ENCODE data around the gene TMEM272.

The TMEM272 gene

DNA sequence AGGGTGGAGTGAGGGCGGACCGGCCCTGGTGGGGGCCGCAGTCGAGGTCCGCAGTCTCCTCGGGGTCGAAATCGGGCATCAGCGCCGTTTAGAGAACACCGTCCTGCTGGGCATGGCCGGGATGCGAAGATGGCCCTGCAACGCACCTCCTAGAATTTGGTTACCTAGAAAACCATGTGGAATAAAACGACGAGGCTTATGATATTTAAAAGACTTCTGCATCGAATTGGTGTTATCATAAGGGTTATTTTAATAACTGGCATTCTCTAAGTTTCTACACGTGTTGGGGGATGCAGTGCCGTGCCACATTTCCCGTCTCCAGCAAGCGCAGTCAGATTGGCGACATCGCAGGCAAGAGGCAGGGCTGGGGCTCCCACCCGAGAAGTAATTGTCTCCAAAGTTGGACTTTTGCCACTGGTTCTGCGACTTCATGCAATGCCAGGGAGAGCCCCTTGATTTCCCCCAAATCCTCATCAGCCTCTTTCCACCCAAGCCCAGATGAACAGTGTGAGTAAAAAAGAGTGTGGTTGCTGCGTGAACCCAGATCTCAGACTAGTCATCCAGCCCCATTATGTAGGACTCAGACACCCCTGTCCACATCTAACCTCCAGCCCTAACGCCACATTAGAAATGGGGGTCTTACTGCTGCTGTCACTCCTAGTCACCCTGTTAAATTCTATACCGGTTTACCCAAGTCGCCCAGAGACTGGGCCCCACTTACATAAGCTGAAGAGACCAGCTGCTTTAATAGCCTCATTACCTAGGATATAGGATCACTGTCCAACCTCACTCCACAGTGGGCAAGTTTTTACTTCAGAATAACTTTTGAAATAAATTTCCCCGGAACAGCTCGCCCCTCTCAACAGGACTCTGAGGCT lies 40.4 kb downstream of the TMEM272 start:
- DNase-seq (ENCODE audit: low spot score): peak; percentile 37

DNA sequence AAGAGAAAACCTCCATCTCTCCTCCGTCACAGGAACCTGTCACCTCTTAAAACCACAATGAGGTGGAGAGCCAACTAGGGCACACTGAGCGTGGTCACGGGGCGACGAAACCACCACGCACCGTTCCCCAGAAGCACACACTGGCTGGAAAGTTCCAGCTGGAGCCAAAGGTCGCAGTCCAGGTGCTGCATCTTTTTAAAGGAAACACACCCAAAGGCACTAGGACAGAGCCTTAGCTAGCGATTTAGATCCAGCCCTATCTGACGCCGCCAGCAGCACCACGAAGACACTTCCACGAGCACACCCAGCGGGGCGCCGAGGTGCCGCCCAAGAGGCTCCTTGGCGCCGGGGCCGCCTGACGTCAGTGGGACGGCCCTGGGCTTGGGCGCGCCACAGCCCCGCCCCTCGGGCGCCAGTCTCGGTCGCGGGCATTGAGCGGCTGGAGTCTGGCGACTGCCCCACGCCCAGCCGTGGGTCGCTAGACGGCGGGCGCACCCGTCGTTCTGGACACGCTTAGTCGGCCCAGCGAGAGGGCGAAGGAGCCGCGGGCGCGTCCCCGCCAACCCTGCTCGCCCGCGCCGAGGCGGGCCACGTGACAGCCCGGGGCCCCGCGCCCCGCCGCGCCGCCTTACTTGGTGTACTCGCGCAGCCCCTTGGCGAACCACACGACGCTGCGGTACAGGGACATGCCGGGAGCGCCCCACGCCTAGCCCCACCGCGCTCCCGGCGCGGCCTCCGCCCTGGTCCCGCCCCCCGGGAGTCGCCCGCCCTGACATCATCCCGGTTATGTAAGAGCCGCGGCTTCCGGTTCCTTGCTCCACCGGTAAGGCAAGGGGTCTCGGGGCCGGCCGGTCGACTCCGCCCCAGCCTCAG lies 41.3 kb downstream of the TMEM272 start, which contains the start of gene DHRS12:
DHRS12 (minus strand) TSS at position 742 of the 873 bp plus-strand sequence. CDS start 4,504 bp downstream, outside the sequence.
- peak; percentile 87 for DNase-seq (ENCODE audit: low spot score)

DNA sequence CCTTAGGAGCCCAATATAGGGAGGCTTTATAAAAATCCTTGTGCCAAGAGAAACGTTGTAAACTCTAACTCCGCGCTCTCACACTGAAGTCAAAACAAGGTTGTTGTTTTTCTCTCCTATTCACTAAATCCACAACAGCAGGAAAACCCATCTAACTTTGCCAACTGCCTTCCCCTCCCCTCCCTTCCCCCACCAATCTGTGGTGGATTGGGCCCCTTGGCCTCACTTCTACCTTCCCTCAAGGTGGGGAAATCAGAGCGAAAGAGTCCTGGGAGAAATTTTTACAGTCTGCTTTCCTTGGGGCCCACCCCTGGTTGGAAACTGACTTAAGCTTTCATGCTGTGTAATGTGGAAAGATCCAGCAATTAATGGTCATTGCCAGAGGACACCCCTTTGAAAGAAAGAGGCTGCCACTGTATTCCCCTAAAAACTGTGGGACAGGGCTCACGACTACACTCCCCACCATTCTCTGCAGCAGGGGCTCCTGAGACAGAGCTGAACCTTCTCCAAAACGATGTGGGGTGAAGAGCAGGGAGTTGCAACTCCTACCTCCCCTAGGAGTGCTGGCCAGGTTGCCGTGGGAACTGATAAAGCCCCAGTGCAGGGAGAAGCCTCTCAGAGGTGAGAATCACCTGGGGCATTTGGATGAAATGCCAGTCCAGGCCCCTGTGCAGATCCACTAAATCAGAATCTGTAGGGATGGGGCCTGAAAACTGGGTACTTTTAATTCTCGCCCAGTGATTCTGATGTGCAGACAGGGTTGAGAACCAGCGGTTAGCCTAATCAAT lies 42.2 kb downstream of the TMEM272 start:
- DNase-seq (ENCODE audit: low spot score): no peak

DNA sequence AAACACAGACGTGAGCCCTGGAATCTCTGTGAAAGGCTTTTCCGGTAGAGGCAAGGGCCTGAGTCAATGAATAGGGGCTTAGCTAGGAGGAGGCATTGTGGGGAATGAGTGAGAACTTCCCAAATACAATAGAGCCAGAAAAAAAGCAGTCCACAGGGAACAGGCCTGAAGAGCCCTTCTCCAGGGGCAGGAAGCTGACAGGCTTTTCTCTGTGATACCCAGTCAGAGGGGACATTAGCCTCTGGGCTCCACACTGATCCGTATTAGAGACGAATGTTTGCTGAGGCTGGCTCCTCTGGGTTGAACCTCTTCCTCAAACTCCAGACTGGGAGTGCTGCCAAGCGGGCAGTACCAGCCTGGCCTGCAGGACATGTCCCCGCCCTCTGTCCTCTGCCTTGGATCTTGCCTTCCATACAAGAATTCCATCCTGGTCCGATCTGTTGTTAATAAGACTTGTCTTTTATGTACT lies 43.3 kb downstream of the TMEM272 start:
- no peak for DNase-seq (ENCODE audit: low spot score)

DNA sequence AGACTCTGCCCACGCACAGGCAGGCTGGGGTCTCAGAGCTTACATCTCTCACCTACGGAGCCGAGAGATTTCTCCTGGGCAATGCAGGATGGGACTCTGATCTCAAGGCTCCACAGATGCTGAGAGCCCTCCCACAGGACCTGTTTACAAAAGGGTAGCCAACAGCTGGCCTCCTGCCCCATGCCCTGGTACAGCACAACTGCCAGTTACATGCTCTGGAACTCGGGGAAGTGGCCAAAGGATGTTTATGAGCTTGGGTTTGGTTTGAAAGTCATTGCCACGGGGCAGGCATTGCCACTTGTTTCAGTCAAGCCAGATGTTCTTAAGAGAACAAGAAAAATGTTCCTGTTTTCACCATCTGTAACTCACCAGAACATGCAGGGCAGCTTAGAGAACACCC lies 44.5 kb downstream of the TMEM272 start:
- DNase-seq (ENCODE audit: low spot score): no peak

DNA sequence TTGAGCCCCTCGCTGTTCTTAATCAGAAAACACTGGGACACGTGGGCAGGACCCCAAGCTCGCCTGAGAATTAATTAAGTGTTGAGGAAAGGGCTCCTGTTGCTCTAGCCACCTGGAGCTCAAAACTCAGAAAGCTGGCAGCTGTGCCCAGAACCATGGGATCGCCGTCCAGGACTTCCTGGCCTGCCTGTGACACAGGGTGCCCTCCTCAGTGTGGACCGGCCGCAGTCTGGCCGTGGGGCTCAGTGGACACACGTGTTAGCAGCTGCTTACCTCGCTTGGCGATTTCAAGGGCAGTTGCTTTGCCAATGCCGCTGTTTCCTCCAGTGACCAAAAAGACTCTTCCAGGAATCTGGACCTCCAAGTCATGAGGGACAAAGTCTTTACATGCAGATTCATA lies 45.7 kb downstream of the TMEM272 start:
- DNase-seq (ENCODE audit: low spot score): no peak

DNA sequence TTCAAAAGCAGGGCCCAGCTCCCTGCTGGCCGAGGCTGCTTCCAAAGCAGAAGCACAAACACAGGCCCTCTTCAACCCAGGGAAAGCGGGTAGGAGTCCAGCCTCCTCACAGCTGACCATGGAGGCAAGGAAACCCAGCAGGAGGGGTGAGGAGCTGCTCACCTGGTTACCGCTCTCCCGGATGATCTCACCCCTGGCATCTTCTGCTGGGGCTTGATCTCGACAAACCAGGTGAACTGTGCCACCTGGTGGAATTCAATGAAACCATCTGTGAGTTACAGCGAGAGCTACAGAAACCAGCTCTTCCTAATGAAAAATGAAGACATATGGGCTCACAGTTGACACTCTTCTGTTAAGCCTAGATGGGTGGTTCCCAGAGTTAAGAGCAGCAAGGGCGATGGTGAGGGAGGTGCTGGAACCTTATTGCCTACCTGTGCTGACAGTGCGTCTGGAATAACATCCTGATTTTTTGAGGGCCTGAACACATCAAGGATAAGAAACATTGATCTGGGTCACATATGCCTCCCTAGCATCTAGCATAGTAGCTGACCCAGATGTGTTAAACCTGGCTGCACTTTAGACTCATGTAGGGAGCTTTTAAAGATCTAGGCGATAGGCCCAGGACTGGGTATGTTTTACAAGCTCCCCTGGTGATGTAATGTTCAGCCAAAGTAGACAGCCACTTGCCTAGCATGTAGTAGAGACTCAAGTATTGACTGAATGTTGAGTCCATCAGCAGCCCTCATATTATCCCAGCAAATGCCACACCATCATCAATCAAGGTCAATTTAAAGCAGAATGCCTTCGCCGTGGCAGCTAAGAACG lies 47.1 kb downstream of the TMEM272 start:
- peak; percentile 80 for DNase-seq (ENCODE audit: low spot score)

DNA sequence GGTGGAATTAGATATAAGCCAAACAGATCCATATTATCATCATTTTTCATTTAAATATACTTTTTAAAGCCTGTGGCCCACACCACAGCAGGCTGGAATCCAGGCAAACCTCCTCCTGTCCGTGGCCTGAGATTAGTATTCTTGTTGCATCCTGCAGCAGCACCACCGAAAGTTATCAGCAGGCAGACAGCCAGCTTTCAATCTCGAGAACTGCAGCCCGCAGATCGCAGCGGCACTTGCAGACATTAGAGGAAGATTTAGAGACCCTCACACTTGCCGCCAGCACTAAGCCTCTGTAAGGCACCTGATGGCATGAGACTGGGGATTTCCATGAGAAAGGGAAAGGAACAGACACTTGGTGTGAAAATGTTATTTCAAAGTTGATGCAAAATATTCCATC lies 48.4 kb downstream of the TMEM272 start:
- DNase-seq (ENCODE audit: low spot score): no peak

DNA sequence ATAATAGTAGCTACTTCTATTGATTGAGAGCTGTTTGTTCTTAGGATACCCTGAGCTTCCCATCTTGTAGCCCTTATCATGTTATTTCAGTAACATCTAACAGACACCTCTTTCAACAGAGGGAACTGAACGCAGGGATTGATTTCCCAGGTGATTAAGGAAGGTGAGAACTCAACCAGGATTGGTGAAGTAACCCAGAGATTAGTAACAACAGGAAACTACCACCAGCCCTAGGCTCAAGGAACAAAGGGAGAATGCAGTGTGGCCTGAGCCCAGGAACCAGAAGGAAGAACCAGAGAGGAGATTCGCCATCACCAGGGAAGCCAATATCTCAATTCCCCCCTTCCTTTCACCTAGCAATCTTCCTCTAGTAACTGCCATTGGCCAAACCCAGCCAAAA lies 49.6 kb downstream of the TMEM272 start:
- no peak for DNase-seq (ENCODE audit: low spot score)

DNA sequence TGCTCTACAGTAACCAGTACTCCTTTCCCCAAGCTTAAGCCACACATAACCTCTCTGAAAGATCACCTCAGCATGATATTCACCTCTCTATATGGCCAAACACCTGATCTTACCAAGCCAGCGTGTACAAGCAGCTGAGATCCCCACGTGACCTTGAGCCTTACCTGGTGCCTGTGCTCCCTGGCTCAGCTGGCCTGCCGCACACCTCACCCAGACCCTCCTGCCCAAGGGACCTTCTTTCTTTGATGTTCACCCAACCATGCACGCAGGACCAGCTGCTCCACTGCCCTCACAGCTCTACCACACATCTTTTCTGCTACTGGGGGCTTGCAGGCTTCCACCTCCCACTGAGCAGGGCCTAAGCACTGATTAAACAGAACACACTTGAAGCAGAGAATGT lies 50.0 kb downstream of the TMEM272 start:
- no peak for DNase-seq (ENCODE audit: low spot score)

DNA sequence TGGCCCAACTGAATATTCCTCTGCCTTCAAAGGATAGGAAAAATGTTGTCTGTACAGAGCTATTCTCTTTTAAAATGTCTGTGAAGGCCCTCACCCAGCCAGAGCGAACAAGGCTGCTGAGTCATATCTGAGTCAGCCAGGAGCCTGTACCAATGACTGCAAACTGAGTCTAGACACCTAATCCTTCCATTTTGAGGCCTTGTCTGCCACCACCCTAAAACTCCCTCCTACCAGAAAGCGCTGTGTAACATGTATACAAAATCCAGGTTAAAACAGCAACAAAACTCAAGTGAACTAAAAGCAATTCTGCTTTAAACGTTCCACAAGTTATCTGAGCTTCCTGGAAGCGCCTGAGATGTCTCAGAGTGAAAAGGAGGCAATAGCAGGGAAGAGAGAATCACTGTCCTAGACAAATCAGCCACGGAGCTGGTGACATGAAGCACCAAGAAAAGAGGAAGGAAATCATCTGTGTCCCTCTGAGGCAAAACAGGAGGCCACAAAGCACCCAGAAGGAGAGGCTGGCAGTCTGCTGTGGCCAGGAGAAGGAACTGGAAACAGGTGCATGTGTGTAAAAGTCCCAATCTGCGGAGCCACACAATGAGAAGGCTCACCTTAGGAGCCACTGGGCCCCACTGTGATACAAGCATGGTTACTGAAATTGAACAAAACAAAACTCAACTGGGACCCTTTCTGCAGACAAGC lies 51.3 kb downstream of the TMEM272 start:
- peak; percentile 39 for DNase-seq (ENCODE audit: low spot score)

DNA sequence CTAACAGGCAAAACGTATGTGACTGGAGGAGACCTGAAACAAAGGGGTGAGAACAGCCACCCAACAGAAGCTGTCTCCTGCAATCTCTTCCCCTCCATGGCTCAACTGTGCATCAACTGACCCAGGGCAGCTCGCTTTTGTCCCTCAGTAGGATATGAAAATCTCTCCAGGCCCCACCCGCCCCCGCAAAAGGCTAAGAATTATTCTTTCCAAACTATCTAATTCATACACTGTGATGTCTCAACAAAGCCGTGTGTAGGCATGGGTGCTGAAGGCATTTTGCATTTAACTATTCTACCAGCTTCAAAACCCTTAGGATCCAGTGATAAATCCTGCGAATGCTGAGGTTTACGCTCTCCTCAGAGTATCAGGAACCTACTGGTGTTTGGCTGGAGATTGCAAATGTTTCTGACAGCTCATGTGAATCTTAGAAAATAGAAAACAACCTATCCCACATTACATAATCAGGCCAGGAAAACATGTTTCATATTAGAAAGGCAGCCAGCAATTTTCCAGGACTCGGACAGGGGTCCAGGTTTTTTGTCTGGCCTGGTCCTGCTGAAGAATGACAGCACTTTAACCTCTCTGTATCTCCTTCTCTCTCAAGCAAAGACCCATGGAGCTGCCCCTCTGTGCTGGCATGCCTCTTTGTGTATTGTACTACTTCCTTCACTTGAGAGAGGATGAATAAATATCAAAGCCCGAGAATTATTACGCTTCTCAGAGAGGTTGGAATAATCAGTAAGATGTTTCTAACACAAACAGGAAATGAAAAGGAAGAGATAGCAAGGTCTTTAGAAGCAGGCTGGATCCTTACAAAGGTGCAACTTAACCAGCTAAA lies 58.3 kb downstream of the TMEM272 start:
- DNase-seq (ENCODE audit: low spot score): no peak

DNA sequence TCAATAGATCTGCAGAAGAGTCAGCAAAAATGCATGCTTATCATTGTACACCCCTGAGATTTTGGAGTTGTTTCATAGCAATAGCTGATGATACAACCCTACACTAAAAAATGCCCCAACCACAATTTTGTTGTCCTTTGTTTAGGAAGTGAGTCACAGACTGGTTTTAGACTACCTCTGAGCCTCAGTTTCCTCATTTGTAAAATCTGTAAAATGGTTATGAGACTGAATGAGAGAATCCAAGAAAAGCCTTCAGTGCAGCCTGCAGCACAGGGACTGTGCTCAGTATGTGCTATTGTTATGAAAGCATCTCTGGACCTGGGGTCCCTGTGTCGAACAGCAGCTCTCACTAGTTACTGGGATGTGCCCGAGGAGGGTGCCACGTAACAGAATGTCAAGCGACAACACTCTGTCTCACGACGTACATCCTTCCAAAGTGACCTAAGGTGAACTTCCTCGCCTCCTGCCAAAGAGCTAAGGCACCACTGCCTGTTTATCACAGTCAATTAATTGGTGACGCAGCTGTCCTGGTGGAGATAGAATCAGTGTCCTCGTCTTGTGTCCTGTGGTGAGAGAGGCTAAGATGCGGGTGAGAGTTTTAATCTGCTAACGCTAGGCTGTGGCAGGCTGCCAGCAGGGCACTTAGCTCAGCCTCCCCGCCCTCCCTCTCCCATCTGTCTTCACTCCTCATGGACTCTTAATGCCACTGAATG lies 59.1 kb downstream of the TMEM272 start:
- no peak for DNase-seq (ENCODE audit: low spot score)

DNA sequence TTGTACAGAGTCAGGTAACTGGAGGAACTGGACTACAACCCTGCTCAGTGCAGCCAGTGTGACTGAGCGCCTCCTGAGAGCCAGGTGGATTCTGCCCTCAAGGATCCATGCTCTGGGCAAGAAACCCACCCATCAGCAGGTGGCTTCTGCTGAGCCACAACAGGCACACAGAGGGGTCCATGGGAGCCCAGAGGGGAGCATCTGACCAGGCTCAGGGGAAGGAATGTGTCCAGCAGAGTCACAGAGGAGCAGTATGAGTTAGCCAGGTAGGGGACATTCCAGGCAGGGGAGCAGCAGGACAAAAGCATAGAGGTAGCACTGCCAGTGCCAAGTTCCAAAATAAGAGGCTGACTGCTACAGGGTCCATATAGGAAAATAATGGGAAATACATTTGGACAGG lies 60.9 kb downstream of the TMEM272 start:
- DNase-seq (ENCODE audit: low spot score): no peak

DNA sequence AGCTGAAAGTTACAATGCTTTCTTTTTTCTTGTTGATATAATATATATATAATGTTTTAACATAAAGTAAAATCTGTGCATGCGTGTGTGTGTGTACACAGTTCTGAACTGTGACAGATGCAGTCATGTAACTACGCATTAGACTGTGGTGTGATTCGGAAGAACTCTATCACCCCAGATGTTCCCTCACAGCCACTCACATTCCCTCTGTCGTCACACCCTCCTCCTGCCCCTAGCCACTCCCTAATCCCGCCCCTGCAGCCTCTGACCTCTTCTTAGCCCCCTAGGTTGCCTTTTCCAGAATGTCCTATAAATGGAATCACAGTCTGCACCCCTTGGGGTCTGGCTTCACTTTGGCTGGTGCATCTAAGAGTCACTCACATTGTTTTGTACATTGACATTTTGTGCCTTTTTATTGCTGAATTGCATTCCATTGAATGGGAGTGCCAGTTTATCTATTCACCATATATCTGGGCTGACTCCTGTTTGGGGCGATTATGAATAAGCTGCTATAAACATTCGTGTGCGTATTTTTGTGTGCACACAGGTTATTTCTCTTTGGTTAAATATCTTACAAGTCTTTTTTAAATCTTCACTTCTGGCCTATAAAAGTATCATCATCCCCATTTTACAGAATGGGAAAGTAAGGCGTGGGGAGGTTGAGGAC lies 61.4 kb downstream of the TMEM272 start:
- DNase-seq (ENCODE audit: low spot score): no peak

DNA sequence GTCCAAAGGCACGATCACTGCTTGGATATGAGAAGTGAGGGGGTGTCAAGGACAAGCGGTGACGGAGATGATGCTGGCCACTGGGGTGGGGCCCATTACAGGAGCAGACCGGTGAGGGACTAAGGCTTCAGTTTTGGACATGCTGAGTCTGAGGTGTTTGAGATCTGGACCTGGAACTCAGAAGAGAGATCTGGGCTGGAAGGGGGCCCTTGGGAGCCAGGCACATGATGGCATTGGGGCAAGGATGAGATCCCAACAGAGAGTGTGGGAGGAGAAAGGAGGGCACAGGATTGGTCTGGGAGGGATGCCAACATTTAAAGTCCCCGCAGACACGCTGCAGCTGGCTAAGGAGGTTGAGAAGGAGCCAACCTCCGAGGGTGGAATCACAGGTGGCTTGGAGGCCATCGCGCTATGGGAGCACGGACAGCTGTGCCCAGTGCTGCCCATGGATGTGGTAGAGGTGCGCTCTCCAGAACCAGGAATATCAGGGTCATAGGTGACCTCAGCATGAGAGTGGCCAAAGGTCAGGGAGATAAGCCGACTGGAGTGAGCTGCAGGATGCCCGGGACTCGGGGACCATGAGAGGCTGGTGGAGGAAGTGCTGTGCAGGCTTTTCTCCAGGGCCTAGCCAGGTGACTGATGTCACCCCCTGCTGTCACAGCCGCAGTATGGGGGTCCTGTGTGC lies 62.8 kb downstream of the TMEM272 start:
- DNase-seq (ENCODE audit: low spot score): no peak

DNA sequence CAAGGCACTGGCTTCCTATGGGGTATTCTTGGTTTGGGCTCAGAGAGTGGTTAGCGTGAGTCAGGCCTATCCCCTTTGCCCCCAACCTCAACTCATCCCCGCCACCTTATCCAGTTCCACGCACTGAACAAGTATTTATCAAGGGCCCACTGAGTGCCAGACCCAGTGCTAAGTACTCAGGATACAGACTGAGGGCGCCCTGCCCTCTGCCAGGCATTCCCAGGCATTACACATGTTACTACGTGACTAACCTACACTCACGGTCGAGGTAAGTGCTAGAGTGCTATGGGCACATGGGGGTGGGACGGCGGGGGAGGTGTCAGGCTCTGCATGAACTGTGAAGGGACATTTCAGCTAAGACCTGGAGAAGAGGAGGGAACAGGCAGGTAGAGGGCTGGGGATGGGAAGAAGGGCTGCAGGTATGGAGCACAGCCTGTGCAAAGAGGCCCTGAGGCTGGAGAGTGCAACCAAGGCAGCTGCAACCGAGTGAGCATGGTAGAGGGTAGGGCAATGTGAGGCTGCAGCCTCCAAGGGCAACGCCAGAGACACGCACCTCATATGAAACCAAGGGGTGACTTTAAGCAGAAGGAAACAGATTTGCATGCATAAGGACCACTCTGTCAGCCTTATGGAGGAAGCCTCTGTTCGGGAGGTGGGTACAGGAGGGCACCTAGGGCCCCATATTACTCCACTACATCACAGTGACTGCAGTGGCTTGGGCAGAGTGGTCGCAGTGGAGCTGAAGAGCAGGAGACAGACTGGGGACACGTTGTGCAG lies 63.5 kb downstream of the TMEM272 start:
- DNase-seq (ENCODE audit: low spot score): no peak
